ENCODE results near the gene MYH10. TPM values are rescaled to one million over a fixed set of nuclear protein-coding genes. Genes with fewer than 3 reads are reported as not detected.

The MYH10 gene
- total RNA-seq, 5 donors from 2014 or later (not counting 1 experiment from before 2014, with no cell fraction given) = 1.3 to 2.8 (median 2.1) TPM

GRCh38 chr17:8458128-8458527 lies 172.4 kb downstream of the MYH10 start:
- WGBS (ENCODE audit: insufficient coverage) = 95% methylated on average over 4 of the region's 6 CpGs
- Histone ChIP-seq H3K4me1 (ENCODE audit: control insufficient read depth in 1 of 2, extremely low read depth in 1 of 2, insufficient read depth in 2 of 2, low read length in 2 of 2) (no peaks in the 10 kb centered on the region), H3K36me3 (ENCODE audit: control insufficient read depth in 2 of 2, extremely low read depth in 1 of 2, insufficient read depth in 1 of 2, low read length in 1 of 2) (peaks cover 11 to 82% of the 10 kb centered on the region in 2 donors), H3K27me3 (replicated peaks in 1 of 2; ENCODE audit: control insufficient read depth in 2 of 2, extremely low read depth in 1 of 2, insufficient read depth in 2 of 2, low read length in 1 of 2) (no peaks in the 10 kb centered on the region), H3K27ac (ENCODE audit: low read length) (no peak overlapping the region), H3K4me3 (ENCODE audit: control insufficient read depth in 1 of 2, extremely low read depth in 1 of 2, low read length in 1 of 2) (no peak overlapping the region), H3K9me3 (no peaks in the 10 kb centered on the region)
- Mint-ChIP-seq H3K4me3 (no peak overlapping the region), H3K9me3 (no peaks in the 10 kb centered on the region), H3K36me3 (peaks cover 67% of the 10 kb centered on the region), H3K4me1 (peaks cover 17 to 31% (median 24%) of the 10 kb centered on the region in 3 donors), H3K27me3 (no peaks in the 10 kb centered on the region), H3K27ac (no peak overlapping the region)
- DNase-seq (no peak), ATAC-seq (replicated peaks in 1 of 4) (no peak)
- CTCF ChIA-PET = no interaction called here
- POLR2A ChIA-PET = no interaction called here

- POLR2A ChIA-PET = interaction anchor here in 1 of 2 donors (0.7 kb wide), 1 partner anchor 502 kb away, joined by 6 read pairs; no protein-coding TSS in a partner anchor
- Histone ChIP-seq H3K9me3 (no peaks in the 10 kb centered on the region), H3K36me3 (ENCODE audit: control insufficient read depth in 2 of 2, extremely low read depth in 1 of 2, insufficient read depth in 1 of 2, low read length in 1 of 2) (peaks cover 9 to 79% of the 10 kb centered on the region in 2 donors), H3K4me1 (ENCODE audit: control insufficient read depth in 1 of 2, extremely low read depth in 1 of 2, insufficient read depth in 2 of 2, low read length in 2 of 2) (no peaks in the 10 kb centered on the region), H3K27ac (ENCODE audit: low read length) (no peak overlapping the region), H3K4me3 (ENCODE audit: control insufficient read depth in 1 of 2, extremely low read depth in 1 of 2, low read length in 1 of 2) (no peak overlapping the region), H3K27me3 (replicated peaks in 1 of 2; ENCODE audit: control insufficient read depth in 2 of 2, extremely low read depth in 1 of 2, insufficient read depth in 2 of 2, low read length in 1 of 2) (no peaks in the 10 kb centered on the region)
- no peak for DNase-seq
- no peak for ATAC-seq (replicated peaks in 1 of 4)
- no peak overlapping the region for H3K27ac Mint-ChIP-seq
- no CpG with 5 or more reads among the region's 2 CpGs for whole genome bisulfite sequencing (ENCODE audit: insufficient coverage)
- no peaks in the 10 kb centered on the region for H3K9me3 Mint-ChIP-seq
- H3K27me3 Mint-ChIP-seq = no peaks in the 10 kb centered on the region
- peaks cover 10 to 34% (median 14%) of the 10 kb centered on the region in 3 donors for H3K4me1 Mint-ChIP-seq
- no peak overlapping the region for H3K4me3 Mint-ChIP-seq
- CTCF ChIA-PET = no interaction called here
- H3K36me3 Mint-ChIP-seq = peaks cover 69% of the 10 kb centered on the region
These were observed 174.8 kb downstream of the MYH10 start for GRCh38 chr17:8455665-8456209.

GRCh38 chr17:8453326-8453725 lies 177.2 kb downstream of the MYH10 start:
- H3K36me3 ChIP-seq (ENCODE audit: control insufficient read depth in 2 of 2, extremely low read depth in 1 of 2, insufficient read depth in 1 of 2, low read length in 1 of 2) = peaks cover 10 to 78% of the 10 kb centered on the region in 2 donors

GRCh38 chr17:8451933-8452614 lies 178.5 kb downstream of the MYH10 start:
- Histone ChIP-seq H3K4me1 (ENCODE audit: control insufficient read depth in 1 of 2, extremely low read depth in 1 of 2, insufficient read depth in 2 of 2, low read length in 2 of 2) (no peaks in the 10 kb centered on the region), H3K9me3 (no peaks in the 10 kb centered on the region), H3K27me3 (replicated peaks in 1 of 2; ENCODE audit: control insufficient read depth in 2 of 2, extremely low read depth in 1 of 2, insufficient read depth in 2 of 2, low read length in 1 of 2) (no peaks in the 10 kb centered on the region), H3K4me3 (ENCODE audit: control insufficient read depth in 1 of 2, extremely low read depth in 1 of 2, low read length in 1 of 2) (no peak overlapping the region), H3K27ac (ENCODE audit: low read length) (no peak overlapping the region), H3K36me3 (ENCODE audit: control insufficient read depth in 2 of 2, extremely low read depth in 1 of 2, insufficient read depth in 1 of 2, low read length in 1 of 2) (peaks cover 10 to 78% of the 10 kb centered on the region in 2 donors)
- CTCF ChIA-PET = interaction anchor here in 1 of 2 donors (0.5 kb wide), 1 partner anchor 58 kb away, joined by 3 read pairs; no protein-coding TSS in a partner anchor
- H3K4me1 Mint-ChIP-seq = peaks cover 6 to 24% (median 10%) of the 10 kb centered on the region in 3 donors
- H3K27me3 Mint-ChIP-seq = no peaks in the 10 kb centered on the region
- no peak overlapping the region for H3K4me3 Mint-ChIP-seq
- H3K27ac Mint-ChIP-seq = no peak overlapping the region
- 95% methylated on average over 5 of the region's 8 CpGs for WGBS (ENCODE audit: insufficient coverage)
- no peaks in the 10 kb centered on the region for H3K9me3 Mint-ChIP-seq
- peaks cover 68% of the 10 kb centered on the region for H3K36me3 Mint-ChIP-seq
- DNase-seq = no peak
- no peak for ATAC-seq (replicated peaks in 1 of 4)
- POLR2A ChIA-PET = interaction anchor here in 1 of 2 donors (0.7 to 1.3 kb wide), 2 partner anchors 15 to 297 kb away, joined by 4 read pairs; no protein-coding TSS in a partner anchor

More at GRCh38 chr17:8453326-8453725, 177.2 kb downstream of the MYH10 start:
- no peak overlapping the region for H3K27ac ChIP-seq (ENCODE audit: low read length)
- no peak overlapping the region for H3K4me3 ChIP-seq (ENCODE audit: control insufficient read depth in 1 of 2, extremely low read depth in 1 of 2, low read length in 1 of 2)
- Mint-ChIP-seq H3K27me3 (no peaks in the 10 kb centered on the region), H3K36me3 (peaks cover 70% of the 10 kb centered on the region), H3K4me3 (no peak overlapping the region), H3K9me3 (no peaks in the 10 kb centered on the region), H3K4me1 (peaks cover 11 to 27% (median 15%) of the 10 kb centered on the region in 3 donors), H3K27ac (no peak overlapping the region)
- ATAC-seq (replicated peaks in 1 of 4) (no peak), DNase-seq (no peak)
- WGBS (ENCODE audit: insufficient coverage) = no CpG with 5 or more reads among the region's 3 CpGs
- H3K4me1 ChIP-seq (ENCODE audit: control insufficient read depth in 1 of 2, extremely low read depth in 1 of 2, insufficient read depth in 2 of 2, low read length in 2 of 2) = no peaks in the 10 kb centered on the region
- CTCF ChIA-PET = no interaction called here
- no peaks in the 10 kb centered on the region for H3K27me3 ChIP-seq (replicated peaks in 1 of 2; ENCODE audit: control insufficient read depth in 2 of 2, extremely low read depth in 1 of 2, insufficient read depth in 2 of 2, low read length in 1 of 2)
- no peaks in the 10 kb centered on the region for H3K9me3 ChIP-seq
- POLR2A ChIA-PET = interaction anchor here (0.6 to 1.3 kb wide), 2 partner anchors 16 to 1077 kb away, joined by 4 read pairs; no protein-coding TSS in a partner anchor

- ChIA-PET CTCF (interaction anchor here in 1 of 2 donors (0.7 kb wide), 1 partner anchor 51 kb away, joined by 3 read pairs; no protein-coding TSS in a partner anchor), POLR2A (interaction anchor here in 1 of 2 donors (1.1 kb wide), 1 partner anchor 10 kb away, joined by 5 read pairs; no protein-coding TSS in a partner anchor)
- no peaks in the 10 kb centered on the region for H3K9me3 ChIP-seq
- Mint-ChIP-seq H3K36me3 (peaks cover 67% of the 10 kb centered on the region), H3K9me3 (no peaks in the 10 kb centered on the region), H3K4me3 (no peak overlapping the region), H3K4me1 (peaks cover 23 to 29% (median 27%) of the 10 kb centered on the region in 3 donors), H3K27me3 (no peaks in the 10 kb centered on the region), H3K27ac (no peak overlapping the region)
- 83% methylated on average over 1 of the region's 3 CpGs for WGBS (ENCODE audit: insufficient coverage)
- no peak overlapping the region for H3K27ac ChIP-seq (ENCODE audit: low read length)
- peaks cover 13 to 87% of the 10 kb centered on the region in 2 donors for H3K36me3 ChIP-seq (ENCODE audit: control insufficient read depth in 2 of 2, extremely low read depth in 1 of 2, insufficient read depth in 1 of 2, low read length in 1 of 2)
- no peak overlapping the region for H3K4me3 ChIP-seq (ENCODE audit: control insufficient read depth in 1 of 2, extremely low read depth in 1 of 2, low read length in 1 of 2)
- H3K4me1 ChIP-seq (ENCODE audit: control insufficient read depth in 1 of 2, extremely low read depth in 1 of 2, insufficient read depth in 2 of 2, low read length in 2 of 2) = peaks cover 0 to 6% of the 10 kb centered on the region in 2 experiments
- ATAC-seq (replicated peaks in 1 of 4) (no peak), DNase-seq (no peak)
- no peaks in the 10 kb centered on the region for H3K27me3 ChIP-seq (replicated peaks in 1 of 2; ENCODE audit: control insufficient read depth in 2 of 2, extremely low read depth in 1 of 2, insufficient read depth in 2 of 2, low read length in 1 of 2)
These were observed 182.2 kb downstream of the MYH10 start for GRCh38 chr17:8448310-8448709.

- WGBS (ENCODE audit: insufficient coverage) = 100% methylated on average over 2 of the region's 4 CpGs
- H3K4me1 ChIP-seq (ENCODE audit: control insufficient read depth in 1 of 2, extremely low read depth in 1 of 2, insufficient read depth in 2 of 2, low read length in 2 of 2) = peaks cover 0 to 8% of the 10 kb centered on the region in 2 experiments
- Mint-ChIP-seq H3K4me1 (peaks cover 28 to 33% (median 32%) of the 10 kb centered on the region in 3 donors), H3K27me3 (no peaks in the 10 kb centered on the region), H3K27ac (no peak overlapping the region), H3K36me3 (peaks cover 67% of the 10 kb centered on the region), H3K4me3 (no peak overlapping the region), H3K9me3 (no peaks in the 10 kb centered on the region)
- DNase-seq (no peak), ATAC-seq (replicated peaks in 1 of 4) (no peak)
- ChIA-PET CTCF (interaction anchor here in 1 of 2 donors (0.7 kb wide), 1 partner anchor 51 kb away, joined by 3 read pairs; no protein-coding TSS in a partner anchor), POLR2A (no interaction called here)
- H3K36me3 ChIP-seq (ENCODE audit: control insufficient read depth in 2 of 2, extremely low read depth in 1 of 2, insufficient read depth in 1 of 2, low read length in 1 of 2) = peaks cover 13 to 82% of the 10 kb centered on the region in 2 donors
- no peak overlapping the region for H3K4me3 ChIP-seq (ENCODE audit: control insufficient read depth in 1 of 2, extremely low read depth in 1 of 2, low read length in 1 of 2)
- no peak overlapping the region for H3K27ac ChIP-seq (ENCODE audit: low read length)
- H3K27me3 ChIP-seq (replicated peaks in 1 of 2; ENCODE audit: control insufficient read depth in 2 of 2, extremely low read depth in 1 of 2, insufficient read depth in 2 of 2, low read length in 1 of 2) = no peaks in the 10 kb centered on the region
- H3K9me3 ChIP-seq = no peaks in the 10 kb centered on the region
These were observed 182.7 kb downstream of the MYH10 start for GRCh38 chr17:8447799-8448198.
